Astrocyte of the cerebellum (primary cell): ENCODE measurements around the gene AACS.

ENCODE experiments used
- DNase-seq: peaks from one replicate; pipeline ENCODE4 v3.0.0-alpha.2; 2011; ENCODE audit warnings: low read depth
- H3K4me3 ChIP-seq: 2 replicates; pipeline ENCODE4 v1.5.1; 2011; ENCODE audit warnings: mild to moderate bottlenecking, low read depth, low read length, moderate library complexity
- in situ Hi-C: cut with HindIII; loops from 2 replicates; pipeline ENCODE4 v1.10.0; 2017; ENCODE audit warnings: low sequenced_read_pairs
- TF ChIP-seq, protein P1 (sequence below): IDR thresholded peaks from 2 replicates; pipeline ENCODE4 v1.5.1; 2012; ENCODE audit warnings: low read length, low read depth, moderate library complexity, mild to moderate bottlenecking; ENCODE audit errors: missing control alignments

AACS gene

GRCh38 chr12:125189502-125189901 lies 124.3 kb downstream of the AACS start:
- in situ Hi-C loops, result loop anchor here (5.0 kb wide), 1 partner anchor 57 kb away; no protein-coding TSS in a partner anchor
- no peak overlapping the region for H3K4me3 ChIP-seq
- TF ChIP-seq, protein P1, sequence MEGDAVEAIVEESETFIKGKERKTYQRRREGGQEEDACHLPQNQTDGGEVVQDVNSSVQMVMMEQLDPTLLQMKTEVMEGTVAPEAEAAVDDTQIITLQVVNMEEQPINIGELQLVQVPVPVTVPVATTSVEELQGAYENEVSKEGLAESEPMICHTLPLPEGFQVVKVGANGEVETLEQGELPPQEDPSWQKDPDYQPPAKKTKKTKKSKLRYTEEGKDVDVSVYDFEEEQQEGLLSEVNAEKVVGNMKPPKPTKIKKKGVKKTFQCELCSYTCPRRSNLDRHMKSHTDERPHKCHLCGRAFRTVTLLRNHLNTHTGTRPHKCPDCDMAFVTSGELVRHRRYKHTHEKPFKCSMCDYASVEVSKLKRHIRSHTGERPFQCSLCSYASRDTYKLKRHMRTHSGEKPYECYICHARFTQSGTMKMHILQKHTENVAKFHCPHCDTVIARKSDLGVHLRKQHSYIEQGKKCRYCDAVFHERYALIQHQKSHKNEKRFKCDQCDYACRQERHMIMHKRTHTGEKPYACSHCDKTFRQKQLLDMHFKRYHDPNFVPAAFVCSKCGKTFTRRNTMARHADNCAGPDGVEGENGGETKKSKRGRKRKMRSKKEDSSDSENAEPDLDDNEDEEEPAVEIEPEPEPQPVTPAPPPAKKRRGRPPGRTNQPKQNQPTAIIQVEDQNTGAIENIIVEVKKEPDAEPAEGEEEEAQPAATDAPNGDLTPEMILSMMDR, result no peak
- DNase-seq, result no peak

DNA sequence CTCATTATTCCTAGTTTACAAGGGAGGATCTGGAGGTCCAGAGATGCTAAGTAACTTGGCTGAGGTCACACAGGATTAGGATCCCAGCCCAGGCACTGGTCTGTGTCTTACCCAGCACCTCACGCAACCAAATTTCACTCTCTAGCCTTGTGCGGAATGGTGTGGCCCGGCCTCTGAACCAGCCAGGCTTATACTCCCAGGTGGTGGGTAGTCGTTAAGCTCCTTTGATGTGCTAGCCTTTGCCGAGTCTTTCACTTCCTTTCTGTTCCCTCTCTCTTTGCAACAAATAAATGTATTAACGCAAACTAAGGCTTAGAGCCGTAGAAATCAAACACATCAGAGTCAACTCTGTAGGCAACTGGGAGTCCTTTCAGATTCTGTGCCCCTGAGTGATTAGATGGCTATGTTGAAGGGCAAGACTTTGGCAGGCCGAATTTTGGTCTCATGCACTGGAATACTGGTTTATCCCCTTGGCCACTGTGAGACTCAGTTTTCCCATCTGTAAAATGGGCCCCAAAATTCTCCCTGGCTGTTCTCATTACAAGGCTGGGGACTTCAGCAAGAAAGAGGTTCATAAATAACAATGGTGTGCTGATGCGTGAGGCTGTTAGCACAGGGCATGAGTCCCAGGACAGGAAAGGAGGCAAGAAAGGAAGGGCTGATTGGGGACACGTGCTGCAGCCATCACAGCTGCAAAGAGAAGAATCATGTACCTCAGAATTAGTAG lies 126.3 kb downstream of the AACS start:
- no peak for DNase-seq
- in situ Hi-C loops, result no loop called here
- H3K4me3 ChIP-seq, result no peak overlapping the region
- TF ChIP-seq, protein P1, result no peak

GRCh38 chr12:125192690-125193221 lies 127.5 kb downstream of the AACS start:
- no peak for DNase-seq
- TF ChIP-seq, protein P1, result no peak
- H3K4me3 ChIP-seq, result no peak overlapping the region
- in situ Hi-C loops, result no loop called here
